ENCODE data around the gene ELOVL6.

GRCh38 chr4:110020646-110021443 lies 177.6 kb downstream of the ELOVL6 start:
- TF ChIP-seq, protein P1, sequence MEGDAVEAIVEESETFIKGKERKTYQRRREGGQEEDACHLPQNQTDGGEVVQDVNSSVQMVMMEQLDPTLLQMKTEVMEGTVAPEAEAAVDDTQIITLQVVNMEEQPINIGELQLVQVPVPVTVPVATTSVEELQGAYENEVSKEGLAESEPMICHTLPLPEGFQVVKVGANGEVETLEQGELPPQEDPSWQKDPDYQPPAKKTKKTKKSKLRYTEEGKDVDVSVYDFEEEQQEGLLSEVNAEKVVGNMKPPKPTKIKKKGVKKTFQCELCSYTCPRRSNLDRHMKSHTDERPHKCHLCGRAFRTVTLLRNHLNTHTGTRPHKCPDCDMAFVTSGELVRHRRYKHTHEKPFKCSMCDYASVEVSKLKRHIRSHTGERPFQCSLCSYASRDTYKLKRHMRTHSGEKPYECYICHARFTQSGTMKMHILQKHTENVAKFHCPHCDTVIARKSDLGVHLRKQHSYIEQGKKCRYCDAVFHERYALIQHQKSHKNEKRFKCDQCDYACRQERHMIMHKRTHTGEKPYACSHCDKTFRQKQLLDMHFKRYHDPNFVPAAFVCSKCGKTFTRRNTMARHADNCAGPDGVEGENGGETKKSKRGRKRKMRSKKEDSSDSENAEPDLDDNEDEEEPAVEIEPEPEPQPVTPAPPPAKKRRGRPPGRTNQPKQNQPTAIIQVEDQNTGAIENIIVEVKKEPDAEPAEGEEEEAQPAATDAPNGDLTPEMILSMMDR (IDR thresholded peaks at IDR 0.05 in 8 of 11, conservative IDR thresholded peaks at IDR 0.05 in 3 of 11): no peak
- no peak for TF ChIP-seq POLR2A (IDR thresholded peaks at IDR 0.05)

Measured in spleen (tissue), 7 donors.